ENCODE measurements around the gene PITPNC1.

DNA sequence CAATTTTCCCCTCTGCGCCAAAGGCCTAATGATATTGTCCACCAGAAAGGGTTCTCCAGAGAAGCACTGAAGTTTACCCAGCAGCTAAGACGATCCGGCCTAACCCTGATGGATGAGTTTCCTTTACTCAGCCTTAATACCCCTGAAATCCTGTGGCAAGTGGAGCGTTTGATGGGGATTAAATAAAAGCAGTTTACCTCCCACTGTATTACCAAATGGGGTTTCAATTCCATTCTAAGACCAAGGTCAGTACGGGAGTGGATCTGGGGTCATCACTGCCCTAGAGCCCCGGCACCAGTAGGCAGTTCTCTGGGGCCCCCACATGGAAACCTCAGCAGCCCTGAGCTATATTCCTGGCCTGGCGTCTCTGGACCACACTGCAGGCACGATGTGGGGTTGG is 243.6 kb downstream of the PITPNC1 start:
- TF ChIP-seq CTCF (conservative IDR thresholded peaks at IDR 0.05 in 1 of 2, IDR thresholded peaks at IDR 0.05 in 1 of 2; ENCODE audit: low read depth in 1 of 2, low read length in 2 of 2) (no peak), EZH2 (IDR thresholded peaks at IDR 0.05; ENCODE audit: low read length, missing control alignments) (no peak)

Data from fibroblast of lung (primary cell).